Tibial artery (tissue), 4 donors: ENCODE measurements around the gene CTSA.
"Not testable (repeated sequence)": the region's sequence is repeated elsewhere in the genome, so short reads cannot be mapped to it uniquely, and the experiment has no call there.

Source experiments
- DNase-seq, 2 donors: peaks; one replicate each; pipeline ENCODE4 v3.0.0-alpha.2; 2019
- H3K27ac ChIP-seq, 2 donors: fragments of 200-600 bp; sonication (generic) in 1 of 2; 1 replicate in 1 of 2; 2 replicates in 1 of 2; pipeline ENCODE4 v1.5.1; 2018 to 2019; ENCODE audit warnings: mild to moderate bottlenecking in 1 of 2
- H3K27me3 ChIP-seq, 2 donors: fragments of 200-600 bp; sonication (generic) in 1 of 2; one replicate each; pipeline versions ENCODE4 v1.5.1 to v1.6.0; 2016 to 2019
- H3K36me3 ChIP-seq, 3 donors: fragments of 200-600 bp; sonication (generic) in 2 of 3; one replicate each; pipeline ENCODE4 v1.5.1; 2016 to 2019; ENCODE audit warnings: mild to moderate bottlenecking in 2 of 3
- H3K4me1 ChIP-seq, 4 donors: fragments of 200-600 bp; sonication (generic) in 2 of 4; 1 replicate in 3 of 4; 2 replicates in 1 of 4; pipeline ENCODE4 v1.5.1; 2016 to 2019
- H3K4me3 ChIP-seq, 2 donors: fragments of 200-600 bp; sonication (generic) in 1 of 2; 1 replicate in 1 of 2; 2 replicates in 1 of 2; pipeline ENCODE4 v1.5.1; 2018 to 2019; ENCODE audit warnings: mild to moderate bottlenecking in 2 of 2
- H3K9me3 ChIP-seq, 3 donors: fragments of 200-600 bp; sonication (generic) in 1 of 3; one replicate each; pipeline ENCODE4 v1.5.1; 2016 to 2019
- CTCF ChIP-seq, 2 experiments: fragments of 200-600 bp in 1 of 2; fragments of 450-650 bp in 1 of 2; IDR thresholded peaks; one replicate each; pipeline ENCODE4 v1.5.1; 2017 to 2019; ENCODE audit warnings: antibody characterized with exemption in 2 of 2, mild to moderate bottlenecking in 1 of 2, moderate library complexity in 1 of 2
- intact Hi-C: fragments of 100-400 bp; cut with DNase I; formaldehyde crosslinking; loops from one replicate; pipeline ENCODE4 v1.15.0; 2023; ENCODE audit warnings: low total_unique reads

CTSA gene

GRCh38 chr20:45924391-45925261 is 33.5 kb downstream of the CTSA start:
- no peaks in the 10 kb centered on the region for H3K9me3 ChIP-seq
- H3K27ac ChIP-seq: peak overlapping the region; percentile 23 to 57
- H3K4me1 ChIP-seq: peaks cover 0 to 25% (median 12%) of the 10 kb centered on the region in 4 donors
- H3K4me3 ChIP-seq: no peak overlapping the region
- DNase-seq: peak in 1 of 2 donors; percentile 62
- intact Hi-C loops: no loop called here
- H3K36me3 ChIP-seq: no peaks in the 10 kb centered on the region
- no peak for TF ChIP-seq CTCF (IDR thresholded peaks at IDR 0.05)
- peaks cover 0 to 9% of the 10 kb centered on the region in 2 donors for H3K27me3 ChIP-seq

GRCh38 chr20:45925821-45926506 is 34.8 kb downstream of the CTSA start:
- no peak for TF ChIP-seq CTCF (IDR thresholded peaks at IDR 0.05)
- H3K27ac ChIP-seq: no peak overlapping the region
- DNase-seq: no peak
- H3K4me1 ChIP-seq: peaks cover 0 to 17% (median 9%) of the 10 kb centered on the region in 4 donors
- no peak overlapping the region for H3K4me3 ChIP-seq
- intact Hi-C loops: no loop called here
- peaks cover 0 to 8% of the 10 kb centered on the region in 2 donors for H3K27me3 ChIP-seq
- H3K9me3 ChIP-seq: no peaks in the 10 kb centered on the region
- no peaks in the 10 kb centered on the region for H3K36me3 ChIP-seq

GRCh38 chr20:45926731-45927070 is 35.6 kb downstream of the CTSA start:
- Histone ChIP-seq H3K4me3 (no peak overlapping the region), H3K4me1 (peaks cover 0 to 17% (median 9%) of the 10 kb centered on the region in 4 donors), H3K27me3 (peaks cover 0 to 1% of the 10 kb centered on the region in 2 donors), H3K36me3 (no peaks in the 10 kb centered on the region), H3K9me3 (no peaks in the 10 kb centered on the region), H3K27ac (no peak overlapping the region)
- no peak for TF ChIP-seq CTCF (IDR thresholded peaks at IDR 0.05)
- intact Hi-C loops: no loop called here
- no peak for DNase-seq

GRCh38 chr20:45927071-45927878 is 36.1 kb downstream of the CTSA start:
- Histone ChIP-seq H3K27me3 (no peaks in the 10 kb centered on the region), H3K27ac (no peak overlapping the region), H3K4me1 (peaks cover 0 to 17% (median 9%) of the 10 kb centered on the region in 4 donors), H3K4me3 (no peak overlapping the region), H3K9me3 (no peaks in the 10 kb centered on the region), H3K36me3 (no peaks in the 10 kb centered on the region)
- intact Hi-C loops: no loop called here
- DNase-seq: no peak
- TF ChIP-seq CTCF (IDR thresholded peaks at IDR 0.05): no peak

- H3K4me1 ChIP-seq: peaks cover 0 to 22% (median 14%) of the 10 kb centered on the region in 4 donors
- not testable (repeated sequence) for H3K4me3 ChIP-seq, H3K27ac ChIP-seq, H3K9me3 ChIP-seq, H3K36me3 ChIP-seq, DNase-seq, H3K27me3 ChIP-seq
- intact Hi-C loops: loop anchor here (5.0 kb wide), 1 partner anchor 39 kb away; the partner anchor contains the start of genes CTSA and NEURL2
These were observed 40.5 kb downstream of the CTSA start for GRCh38 chr20:45931680-45932079.
